IPS DF 4.7 (cell line): ENCODE results near the gene TNIK.
A peak's percentile ranks its signal among the peaks of the same experiment; 100 is the strongest.

ENCODE experiments used
- DNase-seq: peaks from one replicate; pipeline ENCODE4 v3.0.0-alpha.2; 2013; ENCODE audit warnings: low spot score; ENCODE audit errors: extremely low read depth

The TNIK gene

DNA sequence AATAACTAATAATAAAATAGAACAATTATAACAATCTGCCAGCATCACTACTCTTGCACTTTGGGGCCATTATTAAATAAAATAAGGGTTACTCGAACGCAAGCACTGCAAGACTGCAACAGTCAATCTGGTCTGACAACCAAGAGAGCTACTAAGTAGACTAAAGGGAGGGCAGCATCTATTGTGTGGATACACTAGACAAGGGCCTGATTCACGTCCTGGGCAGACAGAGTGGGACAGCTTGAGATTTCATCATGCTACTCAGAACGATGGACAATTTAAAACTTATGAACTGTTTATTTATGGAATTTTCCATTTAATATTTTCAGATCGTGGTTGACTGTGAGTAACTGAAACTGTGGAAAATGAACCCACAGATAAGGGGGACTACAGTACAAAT is 39.5 kb downstream of the TNIK start:
- DNase-seq: no peak

DNA sequence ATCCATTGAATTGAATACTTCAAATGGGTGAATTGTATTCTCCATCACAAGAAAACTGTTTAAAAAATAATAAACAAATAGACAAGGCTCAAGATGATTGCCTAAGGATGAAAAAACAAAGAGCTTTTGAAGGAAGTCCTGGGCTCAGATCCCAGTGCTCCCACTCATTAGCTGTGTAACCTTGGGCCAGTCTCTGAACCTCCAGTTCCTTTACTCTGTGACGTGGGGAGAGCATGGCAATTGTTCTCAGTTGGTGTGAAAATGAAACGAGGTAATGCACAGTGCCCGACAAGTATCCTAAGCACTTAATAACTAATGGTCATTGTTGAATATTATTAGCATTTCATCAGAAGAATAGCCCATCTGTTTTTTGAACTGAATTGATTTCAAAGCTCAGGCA is 40.7 kb downstream of the TNIK start:
- DNase-seq: no peak

- no peak for DNase-seq
Observed at GRCh38 chr3:171417813-171418212, 42.4 kb downstream of the TNIK start.

DNA sequence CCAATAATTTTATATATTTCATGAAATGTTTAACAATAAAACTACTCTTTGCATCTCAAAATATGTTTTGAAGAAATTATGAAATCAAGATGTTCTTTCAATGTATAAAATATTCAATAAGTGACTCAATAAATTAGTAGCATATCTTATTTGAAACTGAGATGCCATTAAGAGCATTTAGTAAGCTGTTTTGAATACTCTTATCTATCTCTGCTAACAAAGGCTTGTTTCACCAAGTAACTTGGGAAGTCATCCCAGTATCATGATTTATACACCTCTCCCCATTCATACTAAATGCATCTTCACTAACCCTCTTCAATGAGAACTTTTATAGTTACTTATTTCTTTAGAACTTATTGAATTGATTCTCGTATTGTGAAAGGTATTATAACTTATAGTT is 43.1 kb downstream of the TNIK start:
- DNase-seq: no peak

DNA sequence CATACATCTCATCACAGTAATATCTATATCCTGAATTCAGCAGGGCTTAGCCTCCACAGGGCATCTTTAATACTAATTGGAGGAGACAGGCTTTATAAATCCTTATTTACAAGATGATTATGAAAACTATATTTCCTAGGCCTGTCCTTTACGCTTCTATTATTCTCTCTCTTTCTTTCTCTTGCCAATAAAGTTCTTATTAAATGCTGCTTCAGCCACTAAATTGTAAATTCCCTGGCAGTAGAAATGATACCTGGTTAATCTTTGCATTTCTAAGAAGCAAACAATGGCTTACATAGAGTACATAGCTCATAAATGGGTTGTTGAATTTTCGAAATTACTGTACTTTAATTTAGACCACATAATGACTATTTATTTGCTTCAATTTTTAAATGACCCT is 43.5 kb downstream of the TNIK start:
- no peak for DNase-seq

- DNase-seq: no peak
Observed at GRCh38 chr3:171416061-171416460, 44.1 kb downstream of the TNIK start.

DNA sequence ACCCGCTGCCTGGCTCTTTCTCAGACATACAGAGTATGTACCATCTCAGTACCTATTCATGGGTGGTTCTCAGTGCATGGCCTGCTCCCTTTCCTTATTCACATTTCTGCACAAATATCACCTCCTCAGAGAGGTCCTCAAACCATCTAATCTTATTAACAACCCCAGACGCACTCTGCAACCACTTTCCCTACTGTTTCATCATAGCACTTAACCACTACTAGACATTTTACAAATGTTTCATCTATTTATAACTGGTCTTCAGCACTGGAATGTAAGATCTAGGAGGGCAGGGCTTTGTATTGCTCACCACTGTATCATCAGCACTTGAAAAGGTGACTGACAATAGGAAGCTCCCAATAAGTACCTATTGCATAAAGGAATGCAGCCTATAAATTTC is 45.1 kb downstream of the TNIK start:
- DNase-seq: no peak

GRCh38 chr3:171412473-171412872 is 47.7 kb downstream of the TNIK start:
- DNase-seq: no peak

- DNase-seq: no peak
Observed at GRCh38 chr3:171412054-171412453, 48.2 kb downstream of the TNIK start.

GRCh38 chr3:171410186-171410585 is 50.0 kb downstream of the TNIK start:
- no peak for DNase-seq

DNA sequence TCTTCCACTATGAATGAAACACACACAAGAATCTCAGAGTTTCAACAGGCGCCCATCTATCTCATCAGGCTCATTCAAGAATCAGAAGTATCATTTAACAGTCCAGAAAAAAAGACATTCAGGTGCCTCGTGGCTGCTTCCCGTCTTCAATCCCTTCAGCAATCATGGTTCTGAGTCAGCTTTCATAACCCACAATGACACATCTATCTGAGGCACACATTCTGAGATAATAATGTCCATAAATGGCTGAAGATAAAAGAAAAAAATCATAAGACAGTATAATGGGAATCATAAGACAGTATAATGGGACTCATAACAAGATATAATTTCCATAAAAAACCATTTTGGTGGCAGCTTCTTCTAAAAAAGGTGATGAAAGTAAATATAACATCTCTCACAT is 52.4 kb downstream of the TNIK start:
- no peak for DNase-seq

GRCh38 chr3:171404376-171404967 is 55.7 kb downstream of the TNIK start:
- no peak for DNase-seq

DNA sequence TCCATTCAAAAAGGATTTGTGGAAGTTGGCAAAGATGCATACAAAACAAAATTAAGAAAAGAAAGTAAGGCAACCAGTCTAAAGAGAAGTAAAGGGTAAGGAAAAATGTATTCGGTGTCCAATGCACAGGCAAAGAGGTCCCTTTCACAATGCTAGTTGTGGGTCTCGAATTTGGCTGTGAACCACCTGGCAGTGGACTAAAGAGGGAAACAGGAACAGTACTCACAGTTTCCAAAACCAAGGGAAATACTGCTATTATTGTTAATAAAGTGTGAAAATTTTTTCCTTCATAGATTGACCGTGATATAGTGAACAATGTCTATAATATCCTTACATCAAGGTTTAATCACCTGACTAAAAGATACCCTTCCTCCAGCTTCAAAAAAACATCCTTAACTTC is 57.9 kb downstream of the TNIK start:
- DNase-seq: no peak

GRCh38 chr3:171401432-171401831 is 58.8 kb downstream of the TNIK start:
- no peak for DNase-seq

GRCh38 chr3:171399842-171400241 is 60.4 kb downstream of the TNIK start:
- no peak for DNase-seq

DNA sequence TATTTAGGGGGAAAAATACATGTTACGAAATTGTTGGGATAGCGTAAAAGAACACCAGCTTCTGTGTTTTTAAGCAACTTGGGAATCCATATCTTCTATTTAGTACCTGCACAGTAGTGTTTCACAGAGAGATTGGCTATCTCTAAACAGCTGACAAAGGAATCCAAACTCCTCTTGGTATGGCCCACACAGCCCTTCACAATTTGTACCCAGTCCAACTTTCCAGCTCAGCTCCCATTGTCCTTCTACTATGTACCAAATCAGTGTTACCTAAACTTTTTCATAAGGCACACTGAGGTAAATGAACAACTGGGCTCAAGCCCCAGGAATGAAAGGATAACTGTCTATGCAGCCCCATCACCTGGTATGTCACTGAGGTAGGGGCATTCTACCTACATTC is 61.9 kb downstream of the TNIK start:
- DNase-seq: no peak

GRCh38 chr3:171397089-171397488 is 63.1 kb downstream of the TNIK start:
- DNase-seq: no peak

- no peak for DNase-seq
Observed at GRCh38 chr3:171396048-171396447, 64.2 kb downstream of the TNIK start.

DNA sequence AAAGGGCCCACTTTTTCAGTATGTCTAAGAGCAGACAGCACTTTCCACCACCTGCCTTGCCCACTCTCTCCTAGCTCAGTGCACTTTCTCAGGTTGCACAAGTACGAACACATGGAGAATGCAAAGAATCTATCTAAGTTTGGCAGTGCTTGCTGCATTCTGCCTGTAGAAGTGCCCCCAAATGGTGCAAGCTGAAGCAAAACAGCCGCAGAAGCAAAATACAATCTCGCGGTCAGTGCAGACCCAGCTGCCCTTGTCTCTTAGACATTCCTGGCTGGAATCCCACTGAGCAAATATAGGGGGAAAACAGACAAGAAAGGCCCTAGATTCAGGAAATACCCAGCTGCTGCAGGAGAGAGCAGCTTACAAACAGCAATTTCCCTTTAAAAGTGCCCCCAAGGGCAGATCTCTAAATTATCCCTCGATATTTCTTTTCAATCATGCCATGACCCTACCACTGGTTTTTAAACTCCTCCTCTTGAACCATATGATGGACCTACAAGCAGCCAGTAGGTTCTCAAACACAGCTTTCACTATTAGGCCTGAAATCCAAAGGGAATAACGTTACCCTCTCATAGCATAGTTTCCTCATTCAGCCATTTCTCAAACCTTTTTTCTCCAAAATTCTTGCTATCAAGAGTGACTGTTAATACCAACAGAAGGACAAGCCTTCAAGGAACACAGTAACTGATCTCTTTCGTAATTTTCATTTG is 67.0 kb downstream of the TNIK start:
- peak; percentile 51 for DNase-seq

DNA sequence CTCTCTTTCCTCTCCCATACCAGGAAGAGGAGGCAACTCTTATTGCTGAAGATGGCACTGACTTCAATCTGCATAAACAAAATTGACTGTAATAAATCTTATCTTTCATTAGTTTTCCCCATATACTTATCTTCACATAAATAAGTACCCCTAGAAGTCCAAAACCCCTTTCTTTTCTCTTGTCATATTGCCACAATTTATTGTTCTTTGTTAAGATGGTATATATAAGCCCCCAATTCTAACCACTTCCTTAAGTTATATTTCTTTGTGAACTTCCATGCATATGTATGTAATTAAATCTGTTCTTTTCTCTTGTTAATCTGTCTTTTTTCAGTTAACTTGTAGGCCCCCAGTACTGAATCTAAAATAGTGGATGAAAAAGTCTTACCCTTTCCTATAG is 68.8 kb downstream of the TNIK start:
- no peak for DNase-seq

GRCh38 chr3:171390051-171390941 is 69.9 kb downstream of the TNIK start:
- DNase-seq: no peak

GRCh38 chr3:171389491-171389890 is 70.7 kb downstream of the TNIK start:
- DNase-seq: no peak
